GM10266 (cell line): ENCODE data around the gene LAPTM4A.

Experiments used
- DNase-seq: peaks from one replicate; pipeline ENCODE4 v3.0.0; 2012; ENCODE audit errors: extremely low spot score
- TF ChIP-seq, protein P1 (sequence below): IDR thresholded peaks from 2 replicates; pipeline ENCODE4 v1.5.1; 2012; ENCODE audit warnings: mild to moderate bottlenecking, low read depth; ENCODE audit not compliant: control insufficient read depth, insufficient read depth; ENCODE audit errors: missing control alignments

The LAPTM4A gene

DNA sequence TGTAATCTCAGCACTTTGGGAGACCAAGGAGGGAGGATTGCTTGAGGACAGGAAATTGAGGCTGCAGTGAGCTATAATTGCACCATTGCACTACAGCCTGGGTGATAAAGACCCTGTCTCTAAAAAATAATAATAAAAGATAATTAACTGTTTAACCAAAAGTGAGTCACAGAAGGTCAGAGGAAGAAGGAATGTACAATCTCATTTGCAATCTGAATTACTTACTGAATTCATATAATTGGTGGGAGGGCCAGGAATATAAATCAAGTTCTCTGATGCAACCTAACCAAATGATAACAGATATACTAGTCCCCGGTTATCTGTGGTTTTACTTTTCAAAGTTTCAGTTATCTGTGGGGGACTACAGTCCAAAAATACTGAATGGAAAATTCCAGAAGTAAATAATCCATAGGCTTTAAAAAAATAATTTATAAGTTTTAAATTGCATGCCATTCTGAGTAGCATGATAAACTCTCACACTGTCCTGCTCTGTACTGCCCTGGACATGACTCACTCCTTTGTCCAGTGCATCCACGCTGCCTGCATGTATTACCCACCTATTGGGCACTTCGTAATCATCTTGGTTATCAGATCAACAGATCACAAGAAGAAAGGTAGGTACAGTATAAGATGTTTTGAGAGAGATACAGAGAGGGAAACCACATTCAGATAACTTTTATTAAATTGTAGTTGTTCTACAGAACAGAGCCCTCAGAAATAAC lies 26.2 kb downstream of the LAPTM4A start:
- no peak for DNase-seq
- TF ChIP-seq, protein P1, sequence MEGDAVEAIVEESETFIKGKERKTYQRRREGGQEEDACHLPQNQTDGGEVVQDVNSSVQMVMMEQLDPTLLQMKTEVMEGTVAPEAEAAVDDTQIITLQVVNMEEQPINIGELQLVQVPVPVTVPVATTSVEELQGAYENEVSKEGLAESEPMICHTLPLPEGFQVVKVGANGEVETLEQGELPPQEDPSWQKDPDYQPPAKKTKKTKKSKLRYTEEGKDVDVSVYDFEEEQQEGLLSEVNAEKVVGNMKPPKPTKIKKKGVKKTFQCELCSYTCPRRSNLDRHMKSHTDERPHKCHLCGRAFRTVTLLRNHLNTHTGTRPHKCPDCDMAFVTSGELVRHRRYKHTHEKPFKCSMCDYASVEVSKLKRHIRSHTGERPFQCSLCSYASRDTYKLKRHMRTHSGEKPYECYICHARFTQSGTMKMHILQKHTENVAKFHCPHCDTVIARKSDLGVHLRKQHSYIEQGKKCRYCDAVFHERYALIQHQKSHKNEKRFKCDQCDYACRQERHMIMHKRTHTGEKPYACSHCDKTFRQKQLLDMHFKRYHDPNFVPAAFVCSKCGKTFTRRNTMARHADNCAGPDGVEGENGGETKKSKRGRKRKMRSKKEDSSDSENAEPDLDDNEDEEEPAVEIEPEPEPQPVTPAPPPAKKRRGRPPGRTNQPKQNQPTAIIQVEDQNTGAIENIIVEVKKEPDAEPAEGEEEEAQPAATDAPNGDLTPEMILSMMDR, result no peak

DNA sequence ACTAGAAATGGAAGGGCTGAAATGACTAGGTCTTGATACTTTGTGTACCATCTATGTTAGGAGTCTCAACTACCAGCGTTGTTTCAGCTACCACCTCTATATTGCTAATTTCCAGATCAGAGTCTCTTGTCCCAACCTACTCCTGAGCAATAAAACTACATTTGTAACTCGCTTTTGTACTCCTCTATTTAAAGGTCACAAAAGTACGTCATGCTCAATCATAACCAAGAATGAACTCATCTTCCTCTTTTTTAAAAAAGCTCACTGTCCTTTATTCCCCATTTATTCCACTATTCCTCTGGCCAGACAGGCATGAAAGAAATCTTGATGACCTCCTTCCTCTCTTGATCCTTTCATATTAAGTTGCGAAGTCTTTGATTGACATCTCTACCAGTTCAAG lies 27.7 kb downstream of the LAPTM4A start:
- TF ChIP-seq, protein P1, result no peak
- no peak for DNase-seq

DNA sequence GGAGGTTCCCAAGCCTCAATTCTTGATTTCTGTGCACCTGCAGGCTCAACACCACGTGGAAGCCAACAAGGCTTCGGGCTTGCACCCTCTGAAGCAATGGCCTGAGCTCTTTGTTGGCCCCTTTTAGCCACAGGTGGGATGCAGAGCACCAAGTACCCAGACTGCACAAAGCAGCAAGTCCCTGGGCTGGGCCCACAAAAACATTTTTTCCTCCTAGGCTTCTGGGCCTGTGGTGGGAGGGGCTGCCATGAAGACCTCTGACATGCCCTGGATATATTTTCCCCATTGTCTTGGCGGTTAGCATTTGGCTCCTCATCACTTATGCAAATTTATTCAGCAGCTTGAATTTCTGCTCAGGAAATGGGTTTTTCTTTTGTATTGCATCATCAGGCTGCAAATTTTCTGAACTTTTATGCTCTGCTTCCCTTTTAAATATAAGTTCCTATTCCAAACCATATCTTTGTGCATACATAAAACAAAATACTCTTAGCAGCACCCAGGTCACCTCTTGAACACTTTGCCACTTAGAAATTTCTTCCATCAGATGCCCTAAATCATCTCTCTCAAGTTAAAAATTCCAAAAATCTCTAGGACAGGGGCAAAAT lies 29.9 kb downstream of the LAPTM4A start:
- TF ChIP-seq, protein P1, result no peak
- DNase-seq, result no peak

DNA sequence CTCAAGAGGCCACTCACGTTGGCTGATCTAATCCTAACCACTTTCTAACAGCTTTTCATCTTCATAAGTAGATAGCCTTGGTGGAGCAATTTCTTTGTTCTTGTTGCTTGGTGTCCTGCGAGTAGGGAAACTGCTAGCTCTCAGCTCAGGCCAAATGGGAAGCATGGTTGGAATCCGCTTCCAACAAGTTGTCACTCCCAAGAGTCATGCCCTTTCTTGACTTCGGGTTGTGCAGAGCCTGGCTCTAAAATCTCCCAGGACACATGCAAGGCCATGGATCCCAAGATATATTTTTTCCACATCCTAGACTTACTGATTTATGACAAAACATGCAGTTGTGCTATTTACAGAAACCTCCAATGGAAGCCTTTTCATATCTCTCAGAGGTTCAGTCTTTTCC lies 31.7 kb downstream of the LAPTM4A start:
- TF ChIP-seq, protein P1, result no peak
- DNase-seq, result no peak

GRCh38 chr2:20018601-20019152 lies 32.8 kb downstream of the LAPTM4A start:
- TF ChIP-seq, protein P1, result no peak
- DNase-seq, result no peak

DNA sequence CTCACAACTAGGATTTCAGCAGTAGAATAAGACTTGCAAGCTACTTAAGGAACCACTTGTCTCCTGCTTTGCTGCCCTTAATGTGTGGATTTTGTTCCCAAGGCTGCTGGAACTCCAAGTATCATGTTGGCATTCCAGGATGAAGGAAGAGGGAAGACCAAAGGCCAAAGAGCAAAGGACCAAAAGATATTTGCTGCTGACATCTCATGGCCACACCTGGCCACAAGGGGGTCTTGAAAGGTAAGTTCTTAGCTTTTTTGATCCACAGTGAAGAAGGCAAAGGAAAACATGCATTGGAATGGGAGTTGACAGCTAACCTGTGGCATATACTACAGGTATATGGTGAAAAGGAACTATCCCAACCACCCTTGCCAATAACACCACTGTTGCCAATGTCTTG lies 35.1 kb downstream of the LAPTM4A start:
- TF ChIP-seq, protein P1, result no peak
- DNase-seq, result no peak

DNA sequence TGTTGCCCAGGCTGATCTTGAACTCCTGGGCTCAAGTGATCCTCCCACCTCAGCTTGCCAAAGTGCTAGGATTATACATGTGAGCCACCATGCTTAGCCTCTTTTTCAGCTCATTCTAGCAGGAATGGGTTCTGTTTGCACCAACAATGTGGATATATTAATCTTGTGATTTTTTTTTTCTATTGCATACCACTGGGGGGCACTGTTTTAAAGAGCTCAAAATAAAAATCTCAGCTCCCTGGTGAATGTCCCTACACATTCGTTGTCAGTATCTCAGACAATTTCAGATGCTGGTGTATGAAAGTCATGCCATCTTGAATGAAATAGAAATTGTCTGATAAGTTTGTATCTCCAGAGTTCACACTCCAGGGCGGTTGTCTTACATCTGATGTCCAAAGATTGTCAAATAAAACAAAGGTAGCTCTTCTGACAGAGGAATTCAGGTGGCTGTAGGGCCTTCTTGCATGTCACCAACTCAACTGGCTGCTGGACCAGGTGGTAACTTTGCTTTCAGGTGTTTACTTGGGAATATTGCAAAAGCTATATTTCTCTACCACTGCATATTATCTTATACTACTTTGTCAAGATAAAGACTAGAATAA lies 35.8 kb downstream of the LAPTM4A start:
- DNase-seq, result peak; percentile 59
- TF ChIP-seq, protein P1, result peak; percentile 50
